T-helper 2 cell treated with Interferon-gamma antibody and Interleukin-4, amounts not matched to agents 5 μg/mL and 100 μg/mL, for 36 hours (primary cell): ENCODE results near the gene VPS18.
A peak's percentile ranks its signal among the peaks of the same experiment; 100 is the strongest.

ENCODE experiments used
- DNase-seq: peaks from one replicate; pipeline ENCODE4 v3.0.0; 2021; ENCODE audit warnings: low spot score
- H3K27ac Mint-ChIP-seq: one replicate; pipeline ENCODE4 v1.8.0; 2021; ENCODE audit warnings: mild to moderate bottlenecking, mixed read lengths
- H3K27me3 Mint-ChIP-seq: one replicate; pipeline ENCODE4 v1.8.0; 2021; ENCODE audit warnings: low read depth, mixed read lengths
- H3K36me3 Mint-ChIP-seq: one replicate; pipeline ENCODE4 v1.8.0; 2021; ENCODE audit warnings: low read depth, mixed read lengths
- H3K4me1 Mint-ChIP-seq: one replicate; pipeline ENCODE4 v1.8.0; 2021; ENCODE audit warnings: low read depth, mixed read lengths
- H3K4me3 Mint-ChIP-seq: one replicate; pipeline ENCODE4 v1.8.0; 2022; ENCODE audit warnings: mild to moderate bottlenecking, moderate library complexity, mixed read lengths
- H3K9me3 Mint-ChIP-seq: one replicate; pipeline ENCODE4 v1.8.0; 2021; ENCODE audit warnings: mixed read lengths

Gene VPS18

GRCh38 chr15:40875991-40876730, 18.1 kb upstream of the VPS18 start:
- no peak overlapping the region for H3K4me3 Mint-ChIP-seq

DNA sequence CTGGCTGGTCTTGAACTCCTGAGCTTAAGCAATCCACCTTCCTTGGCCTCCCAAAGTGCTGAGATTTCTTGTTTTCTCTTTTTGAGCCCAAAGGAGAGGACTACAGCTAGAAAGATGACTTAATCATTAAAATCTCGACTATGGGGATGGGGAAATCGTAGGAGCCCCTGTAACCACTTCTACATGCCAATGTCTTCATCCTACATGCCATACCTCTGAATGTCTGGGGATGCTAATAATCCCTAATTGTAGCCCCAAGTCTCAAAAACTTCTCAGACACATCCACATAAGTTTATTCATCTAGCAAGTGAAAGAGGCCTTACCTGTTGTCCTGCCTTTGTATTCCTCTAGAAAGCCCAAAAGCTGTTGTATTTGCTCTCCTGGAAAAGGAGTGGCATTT, 16.6 kb upstream of the VPS18 start:
- H3K27me3 Mint-ChIP-seq: peaks cover 13% of the 10 kb centered on the region
- peaks cover 15% of the 10 kb centered on the region for H3K4me1 Mint-ChIP-seq
- no peaks in the 10 kb centered on the region for H3K9me3 Mint-ChIP-seq
- H3K4me3 Mint-ChIP-seq: no peak overlapping the region
- no peak overlapping the region for H3K27ac Mint-ChIP-seq
- no peak for DNase-seq
- H3K36me3 Mint-ChIP-seq: no peaks in the 10 kb centered on the region

More at GRCh38 chr15:40875991-40876730, 18.1 kb upstream of the VPS18 start:
- no peak for DNase-seq
- H3K36me3 Mint-ChIP-seq: no peaks in the 10 kb centered on the region
- H3K27me3 Mint-ChIP-seq: peaks cover 13% of the 10 kb centered on the region
- H3K27ac Mint-ChIP-seq: no peak overlapping the region
- H3K4me1 Mint-ChIP-seq: peaks cover 15% of the 10 kb centered on the region
- no peaks in the 10 kb centered on the region for H3K9me3 Mint-ChIP-seq

- no peaks in the 10 kb centered on the region for H3K36me3 Mint-ChIP-seq
- no peaks in the 10 kb centered on the region for H3K9me3 Mint-ChIP-seq
- H3K4me1 Mint-ChIP-seq: peaks cover 14% of the 10 kb centered on the region
- H3K4me3 Mint-ChIP-seq: no peak overlapping the region
- DNase-seq: peak; percentile 48
- peaks cover 13% of the 10 kb centered on the region for H3K27me3 Mint-ChIP-seq
- no peak overlapping the region for H3K27ac Mint-ChIP-seq
Measured at GRCh38 chr15:40878785-40879184, 15.5 kb upstream of the VPS18 start.

DNA sequence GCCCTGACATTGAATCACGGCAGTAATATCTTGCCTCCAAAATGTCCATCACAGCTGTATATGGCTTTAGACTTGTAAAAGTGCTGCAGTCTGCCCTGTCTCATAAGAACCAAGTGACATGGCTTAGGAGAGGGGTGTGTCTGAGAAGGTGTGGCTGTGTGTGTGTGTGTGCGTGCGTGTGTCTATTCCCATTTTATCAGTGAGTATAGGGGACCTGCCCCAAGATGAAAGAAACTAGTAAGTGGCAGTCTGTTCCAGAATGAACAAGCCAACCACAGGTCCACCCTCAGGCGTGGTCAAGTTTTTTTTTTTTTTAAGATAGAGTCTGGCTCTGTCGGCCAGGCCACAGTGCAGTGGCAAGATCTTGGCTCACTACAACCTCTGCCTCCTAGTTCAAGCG, 14.6 kb upstream of the VPS18 start:
- H3K36me3 Mint-ChIP-seq: no peaks in the 10 kb centered on the region
- DNase-seq: no peak
- no peak overlapping the region for H3K4me3 Mint-ChIP-seq
- H3K4me1 Mint-ChIP-seq: peaks cover 13% of the 10 kb centered on the region
- peaks cover 8% of the 10 kb centered on the region for H3K27me3 Mint-ChIP-seq
- H3K27ac Mint-ChIP-seq: no peak overlapping the region
- no peaks in the 10 kb centered on the region for H3K9me3 Mint-ChIP-seq

DNA sequence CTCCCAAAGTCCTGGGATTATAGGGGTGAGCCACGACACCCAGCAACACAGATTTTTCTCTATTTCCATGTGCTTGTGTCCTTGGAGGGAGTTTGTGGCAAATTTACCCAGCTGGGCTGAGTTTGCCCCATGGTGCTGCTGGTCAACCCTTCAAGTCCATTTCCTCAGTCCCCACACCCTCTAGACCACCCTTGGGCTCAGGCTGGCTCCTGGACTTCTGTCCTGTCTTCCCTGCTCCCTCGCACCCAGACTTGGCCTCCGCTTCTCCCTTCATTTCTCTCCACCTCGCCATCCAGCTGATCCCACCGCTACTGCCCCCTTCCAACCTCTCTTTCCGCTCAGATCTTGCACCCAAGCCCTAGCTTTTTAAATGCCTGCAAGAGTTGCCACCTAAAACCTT, 12.9 kb upstream of the VPS18 start:
- Mint-ChIP-seq H3K27me3 (peaks cover 2% of the 10 kb centered on the region), H3K9me3 (no peaks in the 10 kb centered on the region), H3K4me1 (peaks cover 19% of the 10 kb centered on the region), H3K27ac (peak overlapping the region; percentile 38), H3K36me3 (no peaks in the 10 kb centered on the region), H3K4me3 (no peak overlapping the region)
- no peak for DNase-seq

- H3K9me3 Mint-ChIP-seq: no peaks in the 10 kb centered on the region
- no peaks in the 10 kb centered on the region for H3K36me3 Mint-ChIP-seq
- peaks cover 2% of the 10 kb centered on the region for H3K27me3 Mint-ChIP-seq
- no peak overlapping the region for H3K4me3 Mint-ChIP-seq
- H3K4me1 Mint-ChIP-seq: peaks cover 10% of the 10 kb centered on the region
- no peak for DNase-seq
- H3K27ac Mint-ChIP-seq: no peak overlapping the region
Measured at GRCh38 chr15:40886586-40886985, 7.7 kb upstream of the VPS18 start.

GRCh38 chr15:40889112-40889511, 5.1 kb upstream of the VPS18 start:
- Mint-ChIP-seq H3K27ac (no peak overlapping the region), H3K9me3 (no peaks in the 10 kb centered on the region), H3K27me3 (peaks cover 2% of the 10 kb centered on the region), H3K4me1 (peaks cover 18% of the 10 kb centered on the region), H3K4me3 (no peak overlapping the region), H3K36me3 (no peaks in the 10 kb centered on the region)
- DNase-seq: no peak

DNA sequence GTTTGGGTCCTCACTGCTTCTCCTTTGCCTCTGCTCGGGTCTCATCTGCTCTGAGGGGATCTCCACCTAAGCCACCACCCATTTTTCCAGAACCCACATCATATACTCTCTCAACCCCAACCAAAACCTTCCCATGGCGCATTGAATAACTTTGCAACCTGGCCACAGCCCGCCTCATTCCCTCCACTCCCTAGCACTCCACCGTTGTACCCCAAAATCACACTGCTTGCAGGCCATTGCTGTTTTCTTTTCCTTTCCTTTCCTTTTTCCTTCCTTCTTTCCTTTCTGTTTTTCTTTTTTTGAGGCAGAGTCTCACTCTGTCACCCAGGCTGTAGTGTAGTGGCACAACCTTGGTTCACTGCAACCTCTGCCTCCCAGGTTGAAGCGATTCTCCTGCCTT, 3.1 kb upstream of the VPS18 start:
- DNase-seq: no peak
- Mint-ChIP-seq H3K9me3 (no peaks in the 10 kb centered on the region), H3K27ac (no peak overlapping the region), H3K27me3 (peaks cover 2% of the 10 kb centered on the region), H3K4me3 (no peak overlapping the region), H3K4me1 (peaks cover 21% of the 10 kb centered on the region), H3K36me3 (peaks cover 8% of the 10 kb centered on the region)

GRCh38 chr15:40891810-40892446, 2.3 kb upstream of the VPS18 start:
- H3K4me1 Mint-ChIP-seq: peaks cover 21% of the 10 kb centered on the region
- H3K27ac Mint-ChIP-seq: no peak overlapping the region
- peaks cover 12% of the 10 kb centered on the region for H3K36me3 Mint-ChIP-seq
- H3K27me3 Mint-ChIP-seq: peaks cover 2% of the 10 kb centered on the region
- peak; percentile 18 for DNase-seq
- no peak overlapping the region for H3K4me3 Mint-ChIP-seq
- H3K9me3 Mint-ChIP-seq: no peaks in the 10 kb centered on the region

GRCh38 chr15:40892447-40893012, 1.7 kb upstream of the VPS18 start:
- Mint-ChIP-seq H3K36me3 (peaks cover 14% of the 10 kb centered on the region), H3K27ac (no peak overlapping the region), H3K4me3 (peak overlapping the region; percentile 34), H3K27me3 (peaks cover 2% of the 10 kb centered on the region), H3K9me3 (no peaks in the 10 kb centered on the region), H3K4me1 (peaks cover 21% of the 10 kb centered on the region)
- no peak for DNase-seq

DNA sequence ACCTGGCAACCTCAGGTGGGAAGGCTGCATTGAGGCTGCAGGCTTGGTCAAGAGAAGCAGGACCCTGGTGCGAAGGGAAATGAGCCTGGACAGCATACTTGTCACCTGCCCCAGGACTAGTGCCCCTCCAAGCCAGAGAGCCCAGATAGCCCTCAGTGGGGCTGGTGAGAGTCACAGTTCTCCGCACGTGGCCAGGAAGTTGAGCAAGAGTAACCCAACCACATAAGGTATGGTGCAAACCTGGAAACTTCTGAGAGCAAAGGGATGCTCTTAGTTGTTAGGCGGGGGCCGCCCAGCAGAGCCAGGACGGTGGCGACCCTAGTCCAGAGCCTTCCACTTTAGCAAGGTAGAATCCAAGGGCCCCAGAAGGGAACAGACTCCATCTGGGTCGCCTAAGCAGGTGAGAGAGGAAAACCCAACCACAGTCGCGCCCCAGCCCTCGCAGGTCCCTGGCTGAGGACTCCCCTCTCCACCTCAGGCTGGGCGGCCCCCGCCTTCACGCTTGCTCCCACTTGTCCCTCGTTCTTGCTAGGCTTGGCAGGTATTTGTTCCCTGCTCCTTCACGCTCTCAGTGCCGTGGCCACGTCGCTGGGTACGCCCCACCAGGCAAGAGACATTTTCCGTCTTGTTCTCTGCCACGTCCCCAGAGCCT, 1.1 kb upstream of the VPS18 start:
- Mint-ChIP-seq H3K4me3 (peak overlapping the region; percentile 100), H3K27ac (no peak overlapping the region), H3K9me3 (no peaks in the 10 kb centered on the region), H3K27me3 (peaks cover 2% of the 10 kb centered on the region), H3K36me3 (peaks cover 17% of the 10 kb centered on the region), H3K4me1 (peaks cover 21% of the 10 kb centered on the region)
- no peak for DNase-seq

- Mint-ChIP-seq H3K27me3 (peaks cover 2% of the 10 kb centered on the region), H3K9me3 (no peaks in the 10 kb centered on the region), H3K36me3 (peaks cover 25% of the 10 kb centered on the region), H3K4me3 (peak overlapping the region; percentile 100), H3K4me1 (peaks cover 21% of the 10 kb centered on the region), H3K27ac (peak overlapping the region; percentile 99)
- DNase-seq: peak; percentile 54
Measured at GRCh38 chr15:40894681-40895448, 615 bp downstream of the VPS18 start.

- Mint-ChIP-seq H3K9me3 (no peaks in the 10 kb centered on the region), H3K4me3 (no peak overlapping the region), H3K27ac (no peak overlapping the region), H3K4me1 (peaks cover 16% of the 10 kb centered on the region), H3K36me3 (peaks cover 43% of the 10 kb centered on the region), H3K27me3 (no peaks in the 10 kb centered on the region)
- no peak for DNase-seq
Measured at GRCh38 chr15:40899536-40900207, 5.4 kb downstream of the VPS18 start.
